ENCODE data around the gene S100A7A.

S100A7A gene

DNA sequence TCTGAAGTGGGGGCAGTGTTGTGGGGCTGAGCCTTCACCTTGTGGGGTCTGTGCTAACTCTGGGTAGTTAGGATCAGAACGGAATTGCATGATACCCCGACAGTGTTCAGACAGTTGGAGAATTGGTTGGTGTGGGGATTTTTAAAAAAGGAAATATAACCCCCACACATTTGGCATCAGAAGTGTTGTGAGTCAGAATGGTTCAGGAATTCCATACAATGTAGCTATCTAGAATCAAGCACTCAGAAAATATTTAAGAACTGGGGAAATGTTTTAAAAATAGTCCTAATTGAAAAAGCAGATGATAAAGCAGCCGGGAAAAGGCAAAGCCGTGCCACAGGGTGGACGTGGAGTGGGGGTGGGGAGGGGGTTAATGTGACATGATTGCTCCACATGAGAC is 50.6 kb downstream of the S100A7A start:
- Histone ChIP-seq H3K36me3 (ENCODE audit: control insufficient read depth in 2 of 2, insufficient read depth in 1 of 2, low read length in 2 of 2) (no peaks in the 10 kb centered on the region), H3K4me1 (ENCODE audit: control insufficient read depth, insufficient read depth, low read length) (no peaks in the 10 kb centered on the region), H3K9me3 (ENCODE audit: control insufficient read depth, insufficient read depth, low read depth, low read length) (no peaks in the 10 kb centered on the region), H3K4me3 (ENCODE audit: low read depth, low read length) (no peak overlapping the region), H3K27ac (ENCODE audit: extremely low read depth, low read depth, low read length) (no peak overlapping the region)
- POLR2A ChIA-PET, result interaction anchor here (0.6 kb wide), 1 partner anchor 867 kb away, joined by 5 read pairs; no protein-coding TSS in a partner anchor
- TF ChIP-seq ZEB2 (tag by site-specific recombination; IDR thresholded peaks at IDR 0.05), result no peak
- TF ChIP-seq, protein P1, sequence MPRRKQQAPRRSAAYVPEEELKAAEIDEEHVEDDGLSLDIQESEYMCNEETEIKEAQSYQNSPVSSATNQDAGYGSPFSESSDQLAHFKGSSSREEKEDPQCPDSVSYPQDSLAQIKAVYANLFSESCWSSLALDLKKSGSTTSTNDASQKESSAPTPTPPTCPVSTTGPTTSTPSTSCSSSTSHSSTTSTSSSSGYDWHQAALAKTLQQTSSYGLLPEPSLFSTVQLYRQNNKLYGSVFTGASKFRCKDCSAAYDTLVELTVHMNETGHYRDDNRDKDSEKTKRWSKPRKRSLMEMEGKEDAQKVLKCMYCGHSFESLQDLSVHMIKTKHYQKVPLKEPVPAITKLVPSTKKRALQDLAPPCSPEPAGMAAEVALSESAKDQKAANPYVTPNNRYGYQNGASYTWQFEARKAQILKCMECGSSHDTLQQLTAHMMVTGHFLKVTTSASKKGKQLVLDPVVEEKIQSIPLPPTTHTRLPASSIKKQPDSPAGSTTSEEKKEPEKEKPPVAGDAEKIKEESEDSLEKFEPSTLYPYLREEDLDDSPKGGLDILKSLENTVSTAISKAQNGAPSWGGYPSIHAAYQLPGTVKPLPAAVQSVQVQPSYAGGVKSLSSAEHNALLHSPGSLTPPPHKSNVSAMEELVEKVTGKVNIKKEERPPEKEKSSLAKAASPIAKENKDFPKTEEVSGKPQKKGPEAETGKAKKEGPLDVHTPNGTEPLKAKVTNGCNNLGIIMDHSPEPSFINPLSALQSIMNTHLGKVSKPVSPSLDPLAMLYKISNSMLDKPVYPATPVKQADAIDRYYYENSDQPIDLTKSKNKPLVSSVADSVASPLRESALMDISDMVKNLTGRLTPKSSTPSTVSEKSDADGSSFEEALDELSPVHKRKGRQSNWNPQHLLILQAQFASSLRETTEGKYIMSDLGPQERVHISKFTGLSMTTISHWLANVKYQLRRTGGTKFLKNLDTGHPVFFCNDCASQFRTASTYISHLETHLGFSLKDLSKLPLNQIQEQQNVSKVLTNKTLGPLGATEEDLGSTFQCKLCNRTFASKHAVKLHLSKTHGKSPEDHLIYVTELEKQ (tag by site-specific recombination; IDR thresholded peaks at IDR 0.05; ENCODE audit: borderline replicate concordance), result no peak
- TF ChIP-seq HOXA7 (CRISPR knock-in tag; IDR thresholded peaks at IDR 0.05; ENCODE audit: borderline replicate concordance), result no peak
- TF ChIP-seq ZNF530 (tag by site-specific recombination; IDR thresholded peaks at IDR 0.05; ENCODE audit: low read depth), result no peak
- TF ChIP-seq, protein P2, sequence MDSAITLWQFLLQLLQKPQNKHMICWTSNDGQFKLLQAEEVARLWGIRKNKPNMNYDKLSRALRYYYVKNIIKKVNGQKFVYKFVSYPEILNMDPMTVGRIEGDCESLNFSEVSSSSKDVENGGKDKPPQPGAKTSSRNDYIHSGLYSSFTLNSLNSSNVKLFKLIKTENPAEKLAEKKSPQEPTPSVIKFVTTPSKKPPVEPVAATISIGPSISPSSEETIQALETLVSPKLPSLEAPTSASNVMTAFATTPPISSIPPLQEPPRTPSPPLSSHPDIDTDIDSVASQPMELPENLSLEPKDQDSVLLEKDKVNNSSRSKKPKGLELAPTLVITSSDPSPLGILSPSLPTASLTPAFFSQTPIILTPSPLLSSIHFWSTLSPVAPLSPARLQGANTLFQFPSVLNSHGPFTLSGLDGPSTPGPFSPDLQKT (IDR thresholded peaks at IDR 0.05; ENCODE audit: borderline replicate concordance, low read depth, low read length), result no peak
- TF ChIP-seq ZNF302 (tag by site-specific recombination; IDR thresholded peaks at IDR 0.05; ENCODE audit: low read depth), result no peak
- no peak for TF ChIP-seq HIC1 (tag by site-specific recombination; IDR thresholded peaks at IDR 0.05)
- TF ChIP-seq ZNF214 (tag by site-specific recombination; IDR thresholded peaks at IDR 0.05; ENCODE audit: borderline replicate concordance), result no peak
- TF ChIP-seq KLF10 (tag by site-specific recombination; IDR thresholded peaks at IDR 0.05), result no peak
- TF ChIP-seq ZNF501 (tag by site-specific recombination; IDR thresholded peaks at IDR 0.05), result no peak
- no peak for TF ChIP-seq ZNF660 (tag by site-specific recombination; IDR thresholded peaks at IDR 0.05)
- TF ChIP-seq ZNF211 (tag by site-specific recombination; IDR thresholded peaks at IDR 0.05; ENCODE audit: low read depth), result no peak
- no peak for TF ChIP-seq ZNF558 (tag by site-specific recombination; IDR thresholded peaks at IDR 0.05)
- TF ChIP-seq ZNF629 (tag by site-specific recombination; IDR thresholded peaks at IDR 0.05), result no peak
- no peak for TF ChIP-seq ZNF585B (tag by site-specific recombination; IDR thresholded peaks at IDR 0.05)
- TF ChIP-seq KLF7 (tag by site-specific recombination; IDR thresholded peaks at IDR 0.05; ENCODE audit: borderline replicate concordance), result no peak
- CTCF ChIA-PET, result interaction anchor here (0.7 to 7.1 kb wide), 10 partner anchors 10 to 160 kb away, joined by 3 to 63 read pairs (median 4); partner anchors contain the start of gene S100A13

- ChIA-PET POLR2A (no interaction called here), CTCF (interaction anchor here (7.1 kb wide), 1 partner anchor 24 kb away, joined by 63 read pairs; no protein-coding TSS in a partner anchor)
- H3K4me1 ChIP-seq (ENCODE audit: control insufficient read depth, insufficient read depth, low read length), result no peaks in the 10 kb centered on the region
- no peak overlapping the region for H3K27ac ChIP-seq (ENCODE audit: extremely low read depth, low read depth, low read length)
- H3K36me3 ChIP-seq (ENCODE audit: control insufficient read depth in 2 of 2, insufficient read depth in 1 of 2, low read length in 2 of 2), result no peaks in the 10 kb centered on the region
- H3K9me3 ChIP-seq (ENCODE audit: control insufficient read depth, insufficient read depth, low read depth, low read length), result no peaks in the 10 kb centered on the region
- H3K4me3 ChIP-seq (ENCODE audit: low read depth, low read length), result no peak overlapping the region
- TF ChIP-seq ZNF366 (tag by site-specific recombination; conservative IDR thresholded peaks at IDR 0.05) (no peak), ATF2 (tag by site-specific recombination; IDR thresholded peaks at IDR 0.05; ENCODE audit: low read depth) (no peak), ZFP69B (tag by site-specific recombination; IDR thresholded peaks at IDR 0.05) (no peak), SP7 (tag by site-specific recombination; IDR thresholded peaks at IDR 0.05) (no peak), ZSCAN23 (tag by site-specific recombination; IDR thresholded peaks at IDR 0.05) (no peak)
- TF ChIP-seq, protein P3, sequence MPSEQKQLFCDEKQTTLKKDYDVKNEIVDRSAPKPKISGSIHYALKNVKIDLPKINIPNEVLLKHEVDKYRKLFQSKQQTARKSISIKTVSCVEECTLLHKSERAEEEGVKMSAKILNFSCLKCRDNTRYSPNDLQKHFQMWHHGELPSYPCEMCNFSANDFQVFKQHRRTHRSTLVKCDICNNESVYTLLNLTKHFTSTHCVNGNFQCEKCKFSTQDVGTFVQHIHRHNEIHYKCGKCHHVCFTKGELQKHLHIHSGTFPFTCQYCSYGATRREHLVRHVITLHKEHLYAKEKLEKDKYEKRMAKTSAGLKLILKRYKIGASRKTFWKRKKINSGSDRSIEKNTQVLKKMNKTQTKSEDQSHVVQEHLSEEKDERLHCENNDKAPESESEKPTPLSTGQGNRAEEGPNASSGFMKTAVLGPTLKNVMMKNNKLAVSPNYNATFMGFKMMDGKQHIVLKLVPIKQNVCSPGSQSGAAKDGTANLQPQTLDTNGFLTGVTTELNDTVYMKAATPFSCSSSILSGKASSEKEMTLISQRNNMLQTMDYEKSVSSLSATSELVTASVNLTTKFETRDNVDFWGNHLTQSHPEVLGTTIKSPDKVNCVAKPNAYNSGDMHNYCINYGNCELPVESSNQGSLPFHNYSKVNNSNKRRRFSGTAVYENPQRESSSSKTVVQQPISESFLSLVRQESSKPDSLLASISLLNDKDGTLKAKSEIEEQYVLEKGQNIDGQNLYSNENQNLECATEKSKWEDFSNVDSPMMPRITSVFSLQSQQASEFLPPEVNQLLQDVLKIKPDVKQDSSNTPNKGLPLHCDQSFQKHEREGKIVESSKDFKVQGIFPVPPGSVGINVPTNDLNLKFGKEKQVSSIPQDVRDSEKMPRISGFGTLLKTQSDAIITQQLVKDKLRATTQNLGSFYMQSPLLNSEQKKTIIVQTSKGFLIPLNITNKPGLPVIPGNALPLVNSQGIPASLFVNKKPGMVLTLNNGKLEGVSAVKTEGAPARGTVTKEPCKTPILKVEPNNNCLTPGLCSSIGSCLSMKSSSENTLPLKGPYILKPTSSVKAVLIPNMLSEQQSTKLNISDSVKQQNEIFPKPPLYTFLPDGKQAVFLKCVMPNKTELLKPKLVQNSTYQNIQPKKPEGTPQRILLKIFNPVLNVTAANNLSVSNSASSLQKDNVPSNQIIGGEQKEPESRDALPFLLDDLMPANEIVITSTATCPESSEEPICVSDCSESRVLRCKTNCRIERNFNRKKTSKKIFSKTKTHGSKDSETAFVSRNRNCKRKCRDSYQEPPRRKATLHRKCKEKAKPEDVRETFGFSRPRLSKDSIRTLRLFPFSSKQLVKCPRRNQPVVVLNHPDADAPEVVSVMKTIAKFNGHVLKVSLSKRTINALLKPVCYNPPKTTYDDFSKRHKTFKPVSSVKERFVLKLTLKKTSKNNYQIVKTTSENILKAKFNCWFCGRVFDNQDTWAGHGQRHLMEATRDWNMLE (tag by site-specific recombination; conservative IDR thresholded peaks at IDR 0.05; ENCODE audit: low read depth), result no peak
Measured at GRCh38 chr1:153470707-153471106, 54.4 kb downstream of the S100A7A start.

Measured in HEK293 (cell line).